ENCODE data around the gene KCNAB3.

Gene KCNAB3

DNA sequence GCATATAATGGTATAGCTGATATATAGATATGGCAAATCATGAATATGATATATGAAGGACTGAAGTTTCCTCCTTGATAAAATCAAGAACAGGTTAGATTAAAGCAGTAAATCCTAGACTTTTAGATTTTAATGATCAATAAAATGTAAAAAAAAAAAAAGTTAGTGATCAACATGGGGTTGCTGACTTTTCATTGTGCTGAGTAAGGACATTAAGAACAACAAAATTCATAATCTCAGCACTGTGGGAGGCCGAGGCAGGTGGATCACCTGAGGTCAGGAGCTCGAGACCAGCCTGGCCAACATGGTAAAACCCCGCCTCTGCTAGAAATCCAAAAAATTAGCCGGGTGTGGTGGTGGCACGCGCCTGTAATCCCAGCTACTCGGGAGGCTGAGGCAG, 51.4 kb downstream of the KCNAB3 start:
- no peak for DNase-seq (ENCODE audit: low read depth)

DNA sequence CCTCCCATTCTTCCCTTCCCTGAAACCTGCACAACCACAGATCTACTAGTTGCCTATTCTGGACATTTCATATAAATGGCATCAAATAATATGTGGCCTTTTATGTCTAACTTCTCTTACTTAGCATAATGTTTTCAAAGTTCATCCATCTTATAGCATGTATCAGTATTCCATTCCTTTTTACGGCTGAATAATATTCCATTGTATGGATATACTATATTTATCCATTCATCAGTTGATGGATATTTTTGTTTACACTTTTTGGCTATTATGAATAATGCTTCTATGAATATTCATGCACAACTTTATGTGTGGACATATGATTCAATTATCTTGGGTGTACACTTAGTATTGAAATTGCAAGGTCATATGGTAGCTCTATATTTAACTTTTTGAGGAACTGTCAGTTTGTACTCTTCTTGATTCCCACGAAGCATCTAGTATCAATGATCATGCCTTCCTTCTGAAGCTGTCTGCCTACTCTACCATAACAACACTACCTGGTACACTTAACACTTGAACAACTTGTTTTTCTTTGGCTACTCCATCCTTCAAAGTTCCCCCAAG, 53.8 kb downstream of the KCNAB3 start:
- no peak for DNase-seq (ENCODE audit: low read depth)

DNA sequence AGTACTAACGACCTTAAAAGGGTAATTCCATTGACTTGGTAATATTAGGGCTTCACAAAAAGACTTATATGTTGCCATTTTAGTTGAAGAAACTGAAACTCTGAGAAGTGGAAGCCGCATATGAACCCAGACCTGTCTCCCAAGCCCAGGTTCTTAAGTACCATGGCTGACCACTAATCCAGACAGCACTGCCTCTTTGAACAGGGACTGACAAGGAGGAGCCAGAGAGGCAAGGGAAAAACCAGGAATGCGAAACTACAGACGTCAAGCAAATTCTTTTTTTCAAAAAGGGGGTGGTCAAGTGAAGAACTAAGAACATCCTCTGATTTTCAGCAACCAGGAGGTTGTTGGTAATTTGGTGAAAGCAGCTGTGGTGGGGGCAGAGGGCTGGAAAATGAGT, 56.6 kb downstream of the KCNAB3 start:
- DNase-seq (ENCODE audit: low read depth) = no peak
